HPDE6-E6E7 (cell line): ENCODE measurements around the gene IGSF21.
"Not testable (repeated sequence)": the region's sequence is repeated elsewhere in the genome, so short reads cannot be mapped to it uniquely, and the experiment has no call there.

Experiments used
- DNase-seq: peaks from one replicate; pipeline ENCODE4 v3.0.0; 2011; ENCODE audit warnings: missing footprints; ENCODE audit errors: extremely low spot score

Gene IGSF21

DNA sequence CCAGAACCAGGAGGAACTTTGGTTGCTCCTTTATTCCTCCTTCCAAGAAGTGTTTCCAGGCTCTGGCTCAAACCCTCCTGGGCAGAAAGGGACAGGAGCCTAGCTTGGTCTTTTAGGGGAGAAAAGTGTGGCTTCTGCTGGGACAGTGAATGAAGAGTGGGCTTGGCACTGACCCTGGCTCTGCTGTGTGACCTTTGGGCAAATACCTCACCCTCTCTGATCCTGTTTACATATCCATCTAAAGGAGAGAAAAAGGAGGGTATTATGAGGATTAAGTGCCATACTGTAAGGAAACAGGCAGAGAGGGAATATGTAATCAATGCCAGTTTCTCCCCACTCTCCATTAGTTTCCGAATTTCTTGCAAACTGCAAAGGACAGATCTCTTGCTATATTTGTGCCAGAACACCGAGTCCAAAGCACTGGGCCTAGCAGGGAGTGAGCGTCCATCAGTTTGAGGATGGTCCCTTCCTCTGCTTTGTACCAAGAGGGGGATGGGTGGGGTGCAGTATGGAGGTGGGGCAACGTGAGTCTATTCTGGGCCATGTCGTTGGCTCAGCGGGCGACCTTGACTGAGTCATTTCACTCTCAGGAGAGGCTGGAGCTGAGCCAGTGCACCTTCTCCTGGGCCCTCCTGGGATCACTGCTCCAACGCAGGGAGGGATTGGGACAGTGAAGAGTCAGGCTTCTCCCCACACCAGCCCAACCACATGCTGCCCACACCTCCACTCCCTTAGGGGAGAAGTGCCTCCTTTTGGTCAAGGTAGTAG is 38.4 kb downstream of the IGSF21 start:
- DNase-seq: no peak

- no peak for DNase-seq
These were observed 39.3 kb downstream of the IGSF21 start for GRCh38 chr1:18146886-18147285.

DNA sequence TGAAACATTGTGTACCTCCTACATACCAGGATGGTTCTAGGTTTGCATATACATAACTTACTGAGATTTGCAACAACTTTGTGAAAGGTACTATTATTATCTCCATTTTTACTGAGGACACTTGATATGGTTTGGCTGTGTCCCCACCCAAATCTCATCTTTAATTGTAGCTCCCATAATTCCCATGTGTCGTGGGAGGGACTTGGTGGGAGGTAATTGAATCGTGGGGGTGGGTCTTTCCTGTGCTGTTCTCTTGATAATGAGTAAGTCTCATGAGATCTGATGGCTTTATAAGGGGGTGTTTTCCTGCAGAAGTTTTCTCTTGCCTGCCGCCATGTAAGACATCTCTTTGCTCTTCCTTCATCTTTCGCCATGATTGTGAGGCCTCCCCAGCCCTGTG is 40.1 kb downstream of the IGSF21 start:
- DNase-seq: no peak

DNA sequence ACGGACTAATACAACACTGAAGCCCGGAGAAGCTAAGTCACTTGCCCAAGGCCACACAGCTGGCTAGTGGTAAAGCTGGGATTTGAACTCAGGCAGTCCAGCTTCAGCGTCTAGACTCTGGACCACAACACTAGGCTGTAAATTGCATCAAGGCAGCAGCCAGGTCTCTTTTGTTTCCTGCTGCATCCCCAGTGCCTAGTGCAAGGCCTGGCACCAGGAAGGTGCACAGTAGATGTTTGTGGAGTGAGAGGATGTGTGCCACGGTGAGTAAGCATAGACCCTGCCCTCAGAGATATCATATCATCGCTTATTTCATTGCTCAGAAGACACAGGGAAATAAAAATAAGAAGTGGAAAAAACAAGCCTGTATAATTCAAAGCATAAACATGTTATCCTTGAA is 40.9 kb downstream of the IGSF21 start:
- DNase-seq: no peak

DNA sequence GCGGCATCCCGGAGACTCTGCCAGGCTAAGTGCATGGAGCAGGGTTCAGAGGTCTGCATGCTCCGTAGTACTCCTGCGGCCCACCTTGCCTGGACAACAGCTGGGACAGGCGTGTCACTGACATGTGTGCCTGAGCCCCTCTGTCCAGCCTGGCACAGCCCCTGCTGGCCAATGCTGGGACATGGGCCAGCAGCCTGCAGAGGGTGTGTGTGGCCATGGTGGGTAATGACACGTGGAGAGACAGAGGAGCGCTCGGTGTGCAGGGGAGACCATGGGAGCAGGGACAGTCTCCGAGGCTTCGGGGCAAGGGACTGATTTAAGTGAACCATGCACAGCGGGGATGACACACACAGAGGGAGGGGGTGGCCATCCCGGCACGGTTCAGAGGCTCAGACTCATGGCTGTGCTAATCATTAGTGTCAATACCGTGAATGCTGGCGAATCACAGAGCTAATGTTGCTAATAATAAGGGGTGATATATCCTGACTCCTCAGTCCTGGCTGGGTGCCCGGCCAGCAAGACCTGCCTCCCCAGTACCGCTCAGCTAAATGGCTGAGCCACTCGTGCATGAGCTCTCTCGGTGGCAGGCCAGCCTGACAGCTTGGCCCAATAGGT is 41.5 kb downstream of the IGSF21 start:
- no peak for DNase-seq

GRCh38 chr1:18151436-18152122 is 44.0 kb downstream of the IGSF21 start:
- DNase-seq: no peak

GRCh38 chr1:18154430-18155194 is 47.0 kb downstream of the IGSF21 start:
- DNase-seq: no peak

DNA sequence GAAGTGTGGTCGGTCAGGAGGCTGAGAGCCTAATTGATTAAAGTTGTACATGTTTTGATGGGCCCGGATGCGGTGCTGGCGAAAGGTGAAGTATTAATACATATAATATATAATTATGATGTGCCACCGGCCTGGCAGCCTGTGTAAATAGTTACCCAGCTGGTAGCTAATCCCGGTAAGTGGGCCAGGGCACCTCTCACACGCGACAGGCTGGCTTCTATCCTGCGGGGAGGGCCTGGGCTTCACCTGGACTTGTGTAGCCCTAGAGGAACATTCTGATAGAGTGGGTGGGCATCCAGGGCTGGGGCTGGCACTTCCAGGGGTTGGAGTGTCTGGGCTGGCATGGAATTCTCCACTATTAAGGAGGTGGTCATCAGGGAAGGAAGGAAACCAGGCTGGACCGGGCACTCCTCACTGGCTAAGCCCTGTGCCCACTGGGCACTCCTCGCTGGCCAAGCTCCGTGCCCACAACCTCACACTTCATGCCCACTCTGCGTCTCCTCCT is 48.3 kb downstream of the IGSF21 start:
- no peak for DNase-seq

GRCh38 chr1:18157352-18157751 is 49.8 kb downstream of the IGSF21 start:
- no peak for DNase-seq

GRCh38 chr1:18157968-18158367 is 50.4 kb downstream of the IGSF21 start:
- DNase-seq: no peak

GRCh38 chr1:18158714-18159113 is 51.1 kb downstream of the IGSF21 start:
- no peak for DNase-seq

- no peak for DNase-seq
These were observed 52.8 kb downstream of the IGSF21 start for GRCh38 chr1:18160290-18160942.

DNA sequence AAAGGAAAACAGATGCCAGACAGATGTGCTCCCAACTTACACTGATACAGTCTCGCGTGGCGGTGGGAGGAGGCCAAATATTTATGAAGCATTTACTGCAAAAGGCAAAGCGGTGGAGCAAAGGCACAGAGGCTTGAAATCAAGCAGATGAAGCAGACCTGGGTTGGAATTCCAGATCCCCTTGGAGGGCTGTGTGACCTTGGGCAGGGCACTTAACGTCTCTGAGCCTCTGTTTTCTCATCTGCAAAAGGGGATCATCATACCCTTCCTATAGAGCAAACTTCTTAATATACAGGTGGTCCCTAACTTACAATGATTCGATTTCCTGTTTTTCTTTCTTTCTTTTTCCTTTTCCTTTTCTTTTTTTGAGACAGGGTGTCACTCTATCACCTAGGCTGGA is 54.1 kb downstream of the IGSF21 start:
- DNase-seq: no peak

- not testable (repeated sequence) for DNase-seq
These were observed 58.0 kb downstream of the IGSF21 start for GRCh38 chr1:18165640-18166039.

- DNase-seq: no peak
These were observed 58.7 kb downstream of the IGSF21 start for GRCh38 chr1:18166341-18166740.

DNA sequence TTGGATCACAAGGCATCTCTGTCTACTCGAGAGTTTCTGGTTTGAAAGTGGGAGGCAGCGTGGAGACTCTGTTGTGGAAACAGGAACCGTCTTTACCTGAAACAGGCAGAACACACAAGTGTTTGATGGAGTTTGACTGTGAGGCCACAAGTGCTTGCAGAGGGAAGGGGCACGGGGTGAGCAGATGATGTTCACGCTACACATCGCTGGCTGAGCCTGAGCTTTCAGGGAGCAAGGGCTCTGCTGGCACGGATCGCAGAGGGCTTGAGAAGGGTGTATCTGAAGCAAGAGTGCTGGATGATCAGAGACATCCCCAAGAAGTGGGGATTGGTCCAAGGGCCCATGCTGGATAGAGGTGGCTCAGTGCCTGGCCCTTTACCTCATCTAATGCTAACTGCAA is 59.3 kb downstream of the IGSF21 start:
- no peak for DNase-seq

GRCh38 chr1:18170444-18170843 is 62.8 kb downstream of the IGSF21 start:
- DNase-seq: no peak

- DNase-seq: no peak
These were observed 66.4 kb downstream of the IGSF21 start for GRCh38 chr1:18174037-18174436.

GRCh38 chr1:18175051-18175450 is 67.5 kb downstream of the IGSF21 start:
- no peak for DNase-seq

DNA sequence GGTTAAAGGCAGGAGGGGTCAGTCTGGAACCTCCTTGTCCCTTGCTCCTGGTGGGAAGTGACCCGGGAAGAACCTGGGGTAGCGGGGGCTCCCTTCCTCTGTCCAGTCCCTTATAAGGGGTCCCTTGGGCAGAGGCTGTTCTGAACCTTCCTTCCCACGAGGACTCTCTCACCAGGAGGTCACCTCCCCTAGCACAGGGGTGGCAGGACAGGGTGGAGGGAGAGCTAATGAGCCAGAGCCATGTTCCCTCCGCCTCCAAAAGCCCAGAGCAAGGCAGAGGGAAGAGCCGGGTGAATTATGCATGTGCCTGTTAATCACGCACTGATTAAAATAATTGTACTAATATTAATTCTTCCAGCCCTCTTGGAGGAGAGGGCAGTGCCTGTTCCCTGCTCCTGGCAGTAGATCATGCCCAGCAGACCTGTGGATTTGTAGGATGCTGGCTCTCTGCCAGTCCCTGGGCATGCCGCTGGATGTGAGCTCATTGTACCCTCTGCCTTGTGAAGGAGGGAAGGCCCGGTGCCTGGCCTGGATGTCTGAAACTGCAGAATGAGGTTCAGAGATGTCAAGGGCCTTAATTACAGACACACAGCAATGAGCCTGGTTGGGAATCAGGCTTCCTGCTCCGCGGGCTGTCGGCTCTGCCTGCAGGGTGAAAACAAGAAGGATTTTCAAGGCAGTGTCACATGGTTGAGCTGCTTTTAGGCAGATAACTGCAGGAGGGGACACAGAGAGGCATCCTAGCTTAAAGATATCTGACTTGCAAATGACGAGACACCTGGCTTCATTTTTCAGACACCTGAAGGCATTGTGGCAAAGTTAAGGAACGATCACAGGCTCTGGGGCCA is 68.2 kb downstream of the IGSF21 start:
- no peak for DNase-seq

- DNase-seq: no peak
These were observed 69.0 kb downstream of the IGSF21 start for GRCh38 chr1:18176619-18177018.
